NCI-H1048 (cell line): ENCODE data around the gene GDPD4.

Source experiments
- DNase-seq: peaks from one replicate; lab custom pipeline; 2025; lab: John Stamatoyannopoulos, UW

The GDPD4 gene

DNA sequence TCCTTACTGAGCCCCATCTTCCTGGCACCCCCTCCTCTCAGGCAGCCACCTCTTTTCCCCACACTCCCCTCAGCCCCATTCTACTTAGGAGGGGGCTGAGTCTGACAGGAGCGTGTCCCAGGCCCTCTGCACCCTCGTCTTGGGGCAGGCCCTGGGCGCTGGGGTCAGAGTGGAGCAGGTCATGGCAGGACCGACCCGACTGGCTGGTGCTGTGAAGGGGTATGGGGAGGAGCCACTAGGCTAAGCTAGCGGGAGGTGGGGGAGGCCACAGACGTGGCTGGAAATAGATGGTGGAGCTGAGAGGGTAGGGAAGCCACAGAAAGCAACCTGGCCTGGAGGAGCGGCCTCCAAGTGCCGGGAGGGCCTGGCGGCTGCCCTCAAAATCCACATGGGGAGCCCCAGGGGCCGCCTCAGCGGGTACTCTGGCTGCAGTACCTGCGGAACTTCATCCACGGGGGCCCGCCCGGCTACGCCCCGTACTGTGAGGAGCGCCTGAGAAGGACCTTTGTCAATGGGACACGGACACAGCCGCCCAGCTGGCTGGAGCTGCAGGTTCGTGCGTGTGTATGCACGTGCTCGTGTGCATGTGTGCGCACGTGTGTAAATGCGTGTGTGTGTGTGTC lies 111.8 kb downstream of the GDPD4 start:
- no peak for DNase-seq

DNA sequence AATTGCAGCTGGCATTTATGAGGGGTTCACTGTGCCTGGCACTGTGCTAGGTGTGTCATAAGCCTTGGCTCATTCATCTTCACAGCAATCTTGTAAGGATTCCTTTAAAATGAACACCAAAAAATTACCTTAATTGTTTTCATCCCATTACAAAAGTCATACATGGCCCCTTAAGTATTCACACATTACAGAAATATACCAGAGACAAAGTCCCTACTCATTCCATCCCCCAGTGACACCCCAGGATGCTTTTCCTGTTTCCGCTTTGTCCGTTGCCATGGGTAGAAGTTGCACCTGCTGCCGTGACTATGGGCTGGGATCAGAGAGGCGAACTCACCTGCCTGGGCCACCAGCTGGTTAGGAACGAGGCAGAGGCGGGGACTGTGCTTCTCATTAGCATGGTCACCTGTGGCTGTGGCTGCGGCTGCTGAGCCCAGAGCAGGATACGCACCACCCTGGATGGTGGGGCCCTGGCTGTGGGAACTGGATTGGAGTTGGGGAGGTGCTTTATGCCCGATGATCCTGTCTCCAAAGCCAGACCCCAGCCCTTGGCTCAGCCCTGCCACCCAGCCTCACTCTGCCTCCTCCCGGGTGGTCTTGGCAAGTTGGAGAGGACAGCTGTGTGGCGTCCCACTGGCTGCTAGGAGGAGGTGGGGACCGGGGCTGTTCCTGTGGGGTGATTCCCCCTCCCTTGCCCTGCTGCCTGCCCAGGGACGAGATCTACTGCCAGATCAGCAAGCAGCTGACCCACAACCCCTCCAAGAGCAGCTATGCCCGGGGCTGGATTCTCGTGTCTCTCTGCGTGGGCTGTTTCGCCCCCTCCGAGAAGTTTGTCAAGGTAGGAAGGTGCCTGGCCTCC lies 112.6 kb downstream of the GDPD4 start:
- DNase-seq = no peak

DNA sequence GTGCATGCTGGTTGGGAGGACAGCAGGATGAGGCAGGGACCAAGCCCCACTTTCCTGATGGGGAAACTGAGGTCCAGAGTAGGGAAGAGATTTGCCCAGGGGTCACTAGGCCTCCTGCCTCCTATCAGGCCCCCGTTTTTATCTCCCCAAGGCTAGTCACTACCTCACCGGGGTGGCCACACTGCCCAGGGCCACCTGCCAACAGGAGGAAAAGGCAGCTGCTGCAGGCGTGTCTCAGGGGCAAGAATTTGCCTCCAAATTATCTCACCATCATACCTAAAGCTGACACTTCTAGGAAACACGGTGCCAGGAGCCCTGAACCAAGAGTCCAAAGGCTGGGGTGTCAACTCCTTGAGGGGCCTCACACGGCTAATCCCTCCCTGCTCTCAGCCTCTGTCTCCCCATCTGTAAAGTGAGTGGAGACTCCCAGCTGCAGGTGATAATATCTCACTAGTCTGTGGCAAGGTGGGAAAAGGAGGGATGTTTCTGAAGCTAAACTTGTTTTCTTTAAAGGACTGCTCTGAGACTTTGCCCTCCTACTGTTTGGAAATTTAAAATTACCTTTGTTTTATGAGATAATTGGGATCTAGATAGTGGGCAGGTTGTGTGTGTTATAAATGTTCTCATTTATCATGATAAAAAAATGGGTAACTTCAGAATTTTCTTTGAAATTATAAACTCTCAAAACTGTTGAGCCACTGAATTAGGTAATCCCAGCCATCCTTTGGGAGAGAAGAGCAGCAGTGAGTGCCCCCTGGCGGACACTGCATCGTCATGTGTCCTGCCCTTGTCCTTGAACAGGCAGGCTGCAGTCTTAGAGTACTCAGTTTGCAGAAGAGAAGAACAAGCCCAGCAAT lies 113.5 kb downstream of the GDPD4 start:
- peak; percentile 36 for DNase-seq

DNA sequence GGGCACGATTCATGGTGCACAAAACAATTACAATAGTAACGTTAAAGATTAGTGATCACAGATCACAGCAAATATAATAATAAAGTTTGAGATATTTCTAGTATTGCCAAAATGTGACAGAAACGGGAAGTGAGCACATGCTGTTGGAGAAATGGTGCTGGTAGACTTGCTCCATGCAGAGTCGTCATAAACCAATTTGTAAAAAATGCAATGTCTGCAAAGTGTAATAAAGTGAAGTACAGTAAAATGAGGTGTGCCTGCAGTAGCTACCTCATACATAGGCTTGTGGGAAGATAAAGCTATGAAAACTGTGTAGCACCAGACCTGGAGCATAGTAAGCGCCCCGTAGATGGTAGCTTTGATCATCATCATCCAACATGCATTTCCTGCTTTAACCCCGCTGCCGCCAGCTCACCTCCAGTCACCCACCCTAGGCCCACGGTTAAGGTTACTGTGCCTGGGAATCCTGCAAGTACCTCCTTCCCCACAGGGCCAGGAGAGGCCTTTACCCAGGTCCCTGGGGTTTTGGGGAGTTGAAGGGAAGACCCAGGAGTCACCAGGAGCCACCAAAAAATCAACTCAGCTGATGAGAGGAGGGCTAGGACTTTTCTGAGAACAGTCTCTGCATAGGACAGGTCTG lies 114.3 kb downstream of the GDPD4 start:
- DNase-seq = no peak

- no peak for DNase-seq
Measured at GRCh38 chr11:77186302-77186701, 115.2 kb downstream of the GDPD4 start.

GRCh38 chr11:77184136-77184860 lies 117.2 kb downstream of the GDPD4 start:
- no peak for DNase-seq

- DNase-seq = no peak
Measured at GRCh38 chr11:77183431-77183984, 118.0 kb downstream of the GDPD4 start.

GRCh38 chr11:77182542-77183430 lies 118.7 kb downstream of the GDPD4 start:
- DNase-seq = no peak

DNA sequence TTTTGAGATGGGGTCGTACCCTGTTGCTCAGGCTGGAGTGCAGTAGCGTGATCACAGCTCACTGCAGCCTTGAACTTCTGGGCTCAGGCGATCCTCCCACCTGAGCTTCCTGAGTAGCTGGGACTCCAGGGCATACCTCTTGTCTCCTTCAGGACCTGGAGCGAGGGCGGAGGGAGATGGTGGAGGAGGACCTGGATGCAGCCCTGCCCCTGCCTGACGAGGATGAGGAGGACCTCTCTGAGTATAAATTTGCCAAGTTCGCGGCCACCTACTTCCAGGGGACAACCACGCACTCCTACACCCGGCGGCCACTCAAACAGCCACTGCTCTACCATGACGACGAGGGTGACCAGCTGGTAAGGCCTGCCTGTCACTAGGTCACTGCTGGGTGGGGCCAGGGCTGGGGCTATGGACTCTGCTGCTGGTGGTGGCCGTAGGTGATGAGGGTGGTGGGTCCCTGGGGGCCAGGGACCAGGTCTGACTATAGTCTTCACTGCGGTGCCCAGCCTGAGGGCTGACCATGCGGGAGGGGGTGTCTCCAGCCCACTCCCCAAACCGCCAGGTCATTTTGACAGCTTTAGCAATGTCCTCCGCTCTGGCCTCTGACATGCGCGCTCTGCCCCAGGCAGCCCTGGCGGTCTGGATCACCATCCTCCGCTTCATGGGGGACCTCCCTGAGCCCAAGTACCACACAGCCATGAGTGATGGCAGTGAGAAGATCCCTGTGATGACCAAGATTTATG lies 119.5 kb downstream of the GDPD4 start:
- DNase-seq = no peak

- DNase-seq = no peak
Measured at GRCh38 chr11:77181226-77181625, 120.3 kb downstream of the GDPD4 start.

GRCh38 chr11:77180346-77180745 lies 121.1 kb downstream of the GDPD4 start:
- DNase-seq = no peak

DNA sequence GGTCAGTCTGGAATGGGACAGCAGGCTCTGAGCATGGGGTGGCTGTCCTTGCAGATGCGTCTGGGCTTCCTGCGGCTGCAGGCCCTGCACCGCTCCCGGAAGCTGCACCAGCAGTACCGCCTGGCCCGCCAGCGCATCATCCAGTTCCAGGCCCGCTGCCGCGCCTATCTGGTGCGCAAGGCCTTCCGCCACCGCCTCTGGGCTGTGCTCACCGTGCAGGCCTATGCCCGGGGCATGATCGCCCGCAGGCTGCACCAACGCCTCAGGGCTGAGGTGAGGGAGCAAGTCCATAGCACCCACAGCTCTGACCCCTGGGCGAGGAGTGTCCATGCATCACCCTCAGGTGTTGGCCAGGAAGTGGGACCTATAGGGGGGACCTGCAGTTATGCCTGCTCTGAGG lies 121.8 kb downstream of the GDPD4 start:
- no peak for DNase-seq

DNA sequence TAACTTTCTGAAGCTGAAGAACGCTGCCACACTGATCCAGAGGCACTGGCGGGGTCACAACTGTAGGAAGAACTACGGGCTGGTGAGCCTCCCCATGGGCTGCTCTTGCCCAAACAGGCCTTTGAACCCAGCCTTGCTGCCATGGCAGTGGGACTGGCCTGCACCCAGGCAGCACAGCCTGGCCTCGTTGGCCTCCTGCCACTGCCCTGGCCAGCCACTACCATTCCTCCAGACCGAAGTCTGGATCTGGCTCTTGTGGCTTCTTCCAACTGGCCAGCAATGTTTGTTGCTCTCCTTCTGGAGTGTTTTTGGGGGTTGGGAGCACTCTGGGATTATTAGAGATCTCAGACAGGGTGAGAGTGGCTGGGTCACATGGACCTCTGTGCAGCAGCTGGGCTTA lies 122.4 kb downstream of the GDPD4 start:
- no peak for DNase-seq

DNA sequence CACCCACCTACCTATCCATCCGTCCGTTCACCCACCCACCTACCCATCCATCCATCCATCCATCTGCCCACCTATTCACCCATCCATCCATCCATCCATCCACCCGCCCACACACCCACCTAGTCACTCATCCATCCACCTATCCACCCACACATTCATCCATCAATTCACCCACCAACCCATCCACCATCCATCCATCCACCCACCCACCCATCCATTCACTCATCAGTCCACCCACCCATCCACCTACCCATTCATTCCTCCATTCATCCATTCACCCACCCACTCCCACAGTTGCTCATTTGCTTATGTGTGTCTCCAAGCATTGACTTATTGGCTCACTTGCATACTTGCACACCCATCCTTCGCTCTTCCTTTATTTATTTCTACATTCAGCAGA lies 123.3 kb downstream of the GDPD4 start:
- no peak for DNase-seq

DNA sequence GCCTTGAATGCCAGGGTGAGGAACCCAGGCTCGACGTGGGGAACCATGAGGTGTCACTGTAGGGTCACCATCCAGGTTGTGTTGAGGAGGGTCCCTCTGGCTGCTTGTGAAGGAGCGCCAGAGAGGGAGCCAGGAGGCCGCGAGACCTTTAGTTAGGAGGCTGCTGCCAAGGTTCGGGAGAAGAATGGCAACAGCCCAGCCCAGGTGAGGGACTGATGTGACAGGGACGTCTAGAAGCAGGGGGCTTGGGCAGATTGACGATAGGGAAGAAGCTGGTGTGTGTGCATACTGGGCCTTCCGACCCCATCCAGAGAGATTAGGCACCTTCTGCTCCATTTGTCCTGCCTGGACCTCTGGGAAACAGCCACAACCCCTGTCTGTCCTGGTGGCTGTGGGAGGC lies 124.5 kb downstream of the GDPD4 start:
- no peak for DNase-seq

GRCh38 chr11:77175869-77176539 lies 125.5 kb downstream of the GDPD4 start:
- DNase-seq = no peak

GRCh38 chr11:77175021-77175842 lies 126.3 kb downstream of the GDPD4 start:
- no peak for DNase-seq

DNA sequence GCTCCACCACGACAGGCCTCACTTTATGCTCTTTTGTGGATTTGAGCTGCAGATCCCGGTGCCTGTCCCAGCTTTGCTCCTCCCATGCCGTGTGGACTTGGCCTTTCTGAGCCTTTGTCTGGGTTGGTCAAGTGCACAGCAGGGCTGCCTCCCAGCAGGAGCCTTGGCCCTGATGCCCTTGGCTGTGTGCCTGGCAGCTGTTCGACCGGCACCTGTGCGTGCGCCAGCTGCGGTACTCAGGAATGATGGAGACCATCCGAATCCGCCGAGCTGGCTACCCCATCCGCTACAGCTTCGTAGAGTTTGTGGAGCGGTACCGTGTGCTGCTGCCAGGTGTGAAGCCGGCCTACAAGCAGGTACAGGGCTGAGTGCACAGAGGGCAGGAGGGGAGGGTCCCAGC lies 126.9 kb downstream of the GDPD4 start:
- no peak for DNase-seq
